Measurements from ENCODE around the gene MGRN1. TPM values are rescaled to one million over a fixed set of nuclear protein-coding genes. Genes with fewer than 3 reads are reported as not detected.
A peak's percentile ranks its signal among the peaks of the same experiment; 100 is the strongest.

Gene MGRN1
- 10 to 100 TPM; 65.8 to 81.6 (median 69.1) TPM for total RNA-seq (2021; fragmentation: NEBNext Ultra II Directional; extraction: Animal tissue kit (Norgen Biotek cat#: 25700))
- long read RNA-seq, full-length matches to known transcripts = 6 of 9 reads
- long read RNA-seq, partial matches to known transcripts = 0 of 9 reads
- long read RNA-seq, other reads (novel, unspliced or antisense) = 3 of 9 reads

DNA sequence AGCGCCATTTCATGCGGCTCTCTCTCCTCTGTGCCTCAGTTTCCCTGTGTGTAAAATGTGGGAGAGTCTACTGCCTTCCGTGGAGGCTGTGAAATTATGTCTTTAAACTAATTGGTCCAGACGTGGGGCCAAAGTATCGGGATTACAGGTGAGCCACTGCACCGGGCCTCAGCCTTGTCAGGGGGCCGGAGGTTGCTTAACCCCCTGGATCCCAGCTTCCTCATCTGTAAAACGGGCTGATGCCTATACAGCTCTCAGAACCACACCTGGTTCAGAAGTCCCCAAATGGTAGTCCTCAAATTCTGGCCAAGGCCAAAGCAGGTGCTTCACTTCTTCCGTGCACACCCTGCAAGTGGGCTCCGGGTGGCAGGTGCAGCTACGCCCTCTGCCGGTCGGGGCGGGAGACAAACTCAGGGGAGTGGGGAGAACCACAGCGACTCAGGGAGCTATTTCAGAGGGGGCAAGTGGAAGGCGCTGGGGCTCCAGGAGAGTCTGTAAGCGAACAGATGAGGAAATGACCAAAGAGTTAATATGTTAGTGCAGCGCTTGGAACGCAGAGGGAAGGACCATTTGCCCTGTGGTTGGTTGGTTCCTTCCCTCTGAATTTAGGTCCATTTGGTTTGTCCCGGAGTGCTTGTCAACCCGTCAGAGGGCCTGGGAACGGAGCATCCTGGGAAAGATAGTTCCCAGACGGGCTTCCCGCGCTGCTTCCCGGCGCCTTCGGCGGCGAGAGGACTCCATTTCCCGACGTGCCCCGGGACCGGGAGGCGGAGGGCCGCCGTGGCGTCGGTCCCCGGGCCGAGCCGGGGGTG is at the start of gene MGRN1:
MGRN1 (plus strand) TSS at position 812 of the 812 bp plus-strand sequence. CDS start 135 bp downstream, outside the sequence.
- peak within 1 kb of the TSS; percentile 99 for H3K27ac Mint-ChIP-seq

DNA sequence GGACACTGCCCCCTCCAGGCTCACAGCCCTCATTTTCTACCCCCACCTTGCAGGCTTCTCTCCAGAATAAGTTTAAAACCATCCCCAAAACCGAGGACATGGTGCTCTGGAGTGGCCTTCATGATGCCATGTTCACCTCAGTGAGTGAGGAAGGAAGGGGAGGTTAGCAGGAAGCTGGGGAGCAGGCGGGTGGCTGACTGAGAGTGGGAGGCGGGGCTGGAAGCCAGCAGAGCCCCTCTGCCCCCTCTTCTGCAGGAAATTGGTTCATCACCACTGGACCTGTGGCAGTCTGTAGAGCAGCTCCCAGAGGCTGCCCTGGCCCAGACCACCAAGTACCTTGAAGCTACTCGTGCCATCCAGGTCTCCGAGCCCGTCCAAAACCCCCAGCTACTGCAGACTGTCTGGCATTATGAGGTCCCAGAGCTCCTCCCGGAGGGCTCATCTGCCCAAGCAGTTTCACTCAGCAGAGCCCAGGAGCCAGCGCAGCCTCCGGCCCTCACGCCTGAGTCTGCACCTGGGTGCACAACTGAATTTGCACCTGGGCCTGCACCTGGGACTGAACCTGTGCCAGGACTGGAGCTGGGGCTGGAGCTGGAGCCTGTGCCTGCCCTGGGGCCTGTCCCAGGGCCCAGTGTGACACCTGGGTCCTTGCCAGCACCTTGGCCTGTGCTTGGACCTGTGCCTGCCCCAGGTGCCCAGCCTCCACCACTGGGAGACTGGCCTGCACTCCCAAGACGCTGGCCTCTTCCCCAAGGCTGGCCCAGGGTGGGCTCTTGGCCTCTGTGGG is 49.5 kb upstream of the MGRN1 start:
- no peak overlapping the region for H3K4me3 Mint-ChIP-seq
- TF ChIP-seq, protein P1, sequence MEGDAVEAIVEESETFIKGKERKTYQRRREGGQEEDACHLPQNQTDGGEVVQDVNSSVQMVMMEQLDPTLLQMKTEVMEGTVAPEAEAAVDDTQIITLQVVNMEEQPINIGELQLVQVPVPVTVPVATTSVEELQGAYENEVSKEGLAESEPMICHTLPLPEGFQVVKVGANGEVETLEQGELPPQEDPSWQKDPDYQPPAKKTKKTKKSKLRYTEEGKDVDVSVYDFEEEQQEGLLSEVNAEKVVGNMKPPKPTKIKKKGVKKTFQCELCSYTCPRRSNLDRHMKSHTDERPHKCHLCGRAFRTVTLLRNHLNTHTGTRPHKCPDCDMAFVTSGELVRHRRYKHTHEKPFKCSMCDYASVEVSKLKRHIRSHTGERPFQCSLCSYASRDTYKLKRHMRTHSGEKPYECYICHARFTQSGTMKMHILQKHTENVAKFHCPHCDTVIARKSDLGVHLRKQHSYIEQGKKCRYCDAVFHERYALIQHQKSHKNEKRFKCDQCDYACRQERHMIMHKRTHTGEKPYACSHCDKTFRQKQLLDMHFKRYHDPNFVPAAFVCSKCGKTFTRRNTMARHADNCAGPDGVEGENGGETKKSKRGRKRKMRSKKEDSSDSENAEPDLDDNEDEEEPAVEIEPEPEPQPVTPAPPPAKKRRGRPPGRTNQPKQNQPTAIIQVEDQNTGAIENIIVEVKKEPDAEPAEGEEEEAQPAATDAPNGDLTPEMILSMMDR (IDR thresholded peaks at IDR 0.05) = no peak; the same call in 1 of the 2 replicates
- H3K27me3 Mint-ChIP-seq (ENCODE audit: insufficient read depth) = peaks cover 12% of the 10 kb centered on the region
- no peaks in the 10 kb centered on the region for H3K9me3 Mint-ChIP-seq
- H3K4me1 Mint-ChIP-seq (ENCODE audit: low read depth) = no peaks in the 10 kb centered on the region
- no peak for DNase-seq
- H3K27ac Mint-ChIP-seq = no peak overlapping the region
- no peaks in the 10 kb centered on the region for H3K36me3 Mint-ChIP-seq (ENCODE audit: low read depth)

More for the DNA sequence above, at the start of gene MGRN1:
- Mint-ChIP-seq H3K27me3 (ENCODE audit: insufficient read depth) (no peaks in the 10 kb centered on the region), H3K36me3 (ENCODE audit: low read depth) (peaks cover 6% of the 10 kb centered on the region), H3K4me3 (peak within 1 kb of the TSS; percentile 99), H3K9me3 (no peaks in the 10 kb centered on the region), H3K4me1 (ENCODE audit: low read depth) (peaks cover 23% of the 10 kb centered on the region)
- TF ChIP-seq, protein P1 (IDR thresholded peaks at IDR 0.05) = peak; percentile 97
- peak; percentile 97 for DNase-seq

DNA sequence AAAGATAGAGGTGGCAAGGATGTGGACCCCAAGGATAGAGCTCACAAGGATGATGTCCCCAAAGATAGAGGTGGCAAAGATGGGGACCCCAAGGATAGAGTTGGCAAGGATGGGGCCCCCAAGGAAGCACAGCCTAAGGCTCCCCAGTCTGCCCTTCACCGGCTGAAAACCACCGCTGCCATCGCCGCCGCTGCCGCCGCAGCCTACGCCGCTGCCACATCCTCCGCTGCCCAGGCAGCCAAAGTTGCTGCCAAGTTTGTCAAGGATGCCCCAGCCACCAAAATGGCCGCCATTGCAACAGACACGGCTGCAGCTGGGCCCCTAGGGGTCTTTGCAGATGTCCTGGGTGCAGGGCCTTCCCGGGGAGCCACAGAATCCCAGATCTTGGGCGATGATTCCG is 48.6 kb upstream of the MGRN1 start:
- Mint-ChIP-seq H3K27ac (no peak overlapping the region), H3K4me3 (no peak overlapping the region), H3K4me1 (ENCODE audit: low read depth) (no peaks in the 10 kb centered on the region), H3K27me3 (ENCODE audit: insufficient read depth) (peaks cover 12% of the 10 kb centered on the region), H3K36me3 (ENCODE audit: low read depth) (no peaks in the 10 kb centered on the region), H3K9me3 (no peaks in the 10 kb centered on the region)
- TF ChIP-seq, protein P1 (IDR thresholded peaks at IDR 0.05) = no peak
- no peak for DNase-seq

DNA sequence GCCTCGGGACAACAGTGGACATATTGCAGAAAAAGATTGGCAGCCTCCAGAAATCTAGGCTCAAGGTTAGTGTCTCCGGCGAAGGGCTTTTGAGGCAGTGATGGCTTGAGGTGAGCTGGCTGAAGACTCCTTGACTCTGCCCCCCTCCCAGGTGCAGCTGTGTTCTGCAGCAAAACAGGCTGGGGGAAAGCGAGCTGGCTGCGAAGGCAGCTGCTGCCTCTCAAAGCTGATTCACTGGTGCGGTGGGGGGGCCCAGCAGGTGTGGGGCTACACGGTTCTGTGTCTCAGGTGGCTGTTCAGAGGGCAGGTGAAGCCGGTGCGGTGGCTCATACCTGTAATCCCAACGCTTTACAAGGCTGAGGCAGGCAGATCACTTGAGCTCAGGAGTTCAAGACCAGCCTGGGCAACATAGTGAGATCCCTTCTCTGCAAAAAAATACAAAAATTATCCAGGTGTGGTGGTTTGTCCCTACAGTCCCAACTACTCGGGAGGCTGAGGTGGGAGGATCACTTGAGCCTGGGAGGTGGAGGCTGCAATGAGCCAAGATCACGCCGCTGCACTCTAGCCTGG is 45.6 kb upstream of the MGRN1 start:
- Mint-ChIP-seq H3K9me3 (no peaks in the 10 kb centered on the region), H3K4me1 (ENCODE audit: low read depth) (no peaks in the 10 kb centered on the region), H3K36me3 (ENCODE audit: low read depth) (no peaks in the 10 kb centered on the region), H3K4me3 (no peak overlapping the region), H3K27ac (no peak overlapping the region), H3K27me3 (ENCODE audit: insufficient read depth) (peaks cover 11% of the 10 kb centered on the region)
- TF ChIP-seq, protein P1 (IDR thresholded peaks at IDR 0.05) = no peak
- no peak for DNase-seq

DNA sequence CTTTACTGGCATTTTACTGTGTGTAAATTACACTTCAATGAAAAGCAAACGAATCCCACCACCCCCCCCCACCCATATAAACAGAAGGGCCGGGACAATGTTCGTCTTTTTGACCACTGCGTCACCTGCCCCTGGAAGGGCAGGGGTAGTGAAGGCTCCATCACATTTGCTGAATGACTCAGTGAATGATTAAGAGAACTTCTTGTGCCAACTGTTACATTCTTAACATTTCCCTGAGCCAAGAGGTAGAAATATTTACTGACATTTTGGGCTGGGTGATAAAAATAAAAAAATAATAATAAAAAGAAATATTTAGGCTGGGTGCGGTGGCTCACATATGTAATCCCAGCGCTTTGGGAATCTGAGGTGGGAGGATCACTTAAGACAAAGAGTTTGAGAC is 44.4 kb upstream of the MGRN1 start:
- Mint-ChIP-seq H3K4me1 (ENCODE audit: low read depth) (no peaks in the 10 kb centered on the region), H3K36me3 (ENCODE audit: low read depth) (no peaks in the 10 kb centered on the region), H3K9me3 (no peaks in the 10 kb centered on the region), H3K27ac (no peak overlapping the region), H3K27me3 (ENCODE audit: insufficient read depth) (peaks cover 7% of the 10 kb centered on the region), H3K4me3 (no peak overlapping the region)
- peak; percentile 4 for DNase-seq
- TF ChIP-seq, protein P1 (IDR thresholded peaks at IDR 0.05) = no peak
